ENCODE data around the gene GAR1. TPM values are rescaled to one million over a fixed set of nuclear protein-coding genes. Genes with fewer than 3 reads are reported as not detected.

GAR1 gene
- 1.4 and 2.7 TPM in 2 replicates for total RNA-seq

GRCh38 chr4:109815151-109816081 lies at the start of gene GAR1:
Gene GAR1 (plus strand): TSS chr4:109815762. CDS start chr4:109816165, 403 bp downstream.

DNA sequence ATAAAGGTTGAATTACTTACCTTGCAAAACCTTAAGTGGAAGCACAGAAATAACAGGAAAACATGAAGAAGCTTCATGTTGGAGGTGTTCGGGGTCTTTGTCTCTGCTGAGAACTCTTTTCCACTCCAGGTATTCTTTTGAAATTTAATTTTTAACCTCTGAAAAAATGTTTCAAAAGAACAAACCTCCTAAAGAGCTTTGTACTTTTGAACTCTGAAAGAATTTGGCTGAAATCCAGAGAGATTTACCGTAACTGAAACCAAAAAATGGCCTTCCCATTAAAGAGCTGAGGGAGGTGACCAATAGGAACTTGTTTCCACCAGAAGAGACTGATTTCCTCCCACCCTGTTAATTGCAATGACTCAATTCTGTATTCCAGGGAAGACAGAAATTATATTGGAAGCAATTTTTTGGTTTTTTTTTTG lies 13.7 kb upstream of the GAR1 start, which contains the start of gene CFI:
Gene CFI (minus strand): TSS at position 105 of the 425 bp plus-strand sequence. CDS start 28 bp downstream, at position 77.

DNA sequence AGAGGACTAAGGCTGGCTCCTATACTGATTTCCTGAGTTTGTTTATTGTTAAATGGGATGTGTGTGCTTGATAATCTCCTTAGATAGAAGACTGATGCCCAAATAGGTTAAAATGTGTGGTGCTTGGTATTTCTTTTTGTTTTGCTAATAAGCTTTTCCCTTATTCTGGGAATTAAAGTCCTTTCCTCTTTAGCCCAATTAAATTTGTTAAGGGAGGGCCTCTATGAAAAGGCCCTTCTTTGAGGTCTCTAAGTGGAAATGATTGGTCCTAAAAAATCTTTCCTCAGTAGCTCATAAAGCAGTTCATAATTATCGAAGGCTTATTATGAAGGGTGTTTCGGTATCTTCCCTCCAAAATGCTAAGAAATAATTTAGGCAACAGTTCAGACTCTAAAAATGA lies 12.1 kb downstream of the GAR1 start, which contains the start of gene RRH:
Gene RRH (plus strand): TSS at position 301 of the 400 bp plus-strand sequence. CDS start 56 bp downstream, at position 357.

GRCh38 chr4:109847896-109848442 lies 32.4 kb downstream of the GAR1 start, which contains the start of gene LRIT3:
Gene LRIT3 (plus strand): TSS chr4:109848107. CDS start chr4:109848202, 95 bp downstream.

Other genes starting within 250 kb of the GAR1 start
- 29.9 and 35.0 TPM in 2 replicates for gene CASP6, start 112.3 kb upstream of the GAR1 start, total RNA-seq
- 53.1 and 88.4 TPM in 2 replicates for gene PLA2G12A, start 85.7 kb upstream of the GAR1 start, total RNA-seq
- gene CFI, start 13.8 kb upstream of the GAR1 start, total RNA-seq: 1.8 and 4.9 TPM in 2 replicates
- not detected in 2 replicates for gene RRH, start 12.2 kb downstream of the GAR1 start, total RNA-seq
- under 0.01 TPM in 2 replicates for gene LRIT3, start 32.3 kb downstream of the GAR1 start, total RNA-seq
- gene EGF, start 97.1 kb downstream of the GAR1 start, total RNA-seq: under 0.01 and 0.26 TPM in 2 replicates

Measured in bronchial smooth muscle cell (primary cell).